ELF-1 (cell line): ENCODE results near the gene SEMA4G.

Source experiments
- DNase-seq: peaks from one replicate; pipeline ENCODE4 v3.0.0-alpha.2; 2016; ENCODE audit warnings: low read depth, low spot score

Gene SEMA4G

DNA sequence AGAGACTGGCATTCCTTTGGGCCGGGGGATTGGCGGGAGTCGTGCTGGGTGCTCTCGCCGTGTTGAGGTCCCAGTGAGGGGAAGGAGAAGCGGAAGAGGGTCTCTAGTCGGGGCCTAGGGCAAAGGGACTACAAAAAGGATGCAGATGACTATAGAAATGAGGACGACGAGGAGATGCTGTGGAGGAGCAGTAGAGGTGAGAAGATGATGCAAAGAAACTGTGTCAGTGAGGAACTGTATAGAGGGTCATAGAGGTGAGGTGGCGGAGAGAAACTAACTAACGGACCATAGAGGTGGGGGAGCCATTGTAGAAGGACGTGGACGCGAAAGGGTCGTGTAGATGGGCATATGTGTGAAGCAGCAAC is 18.4 kb downstream of the SEMA4G start:
- no peak for DNase-seq

DNA sequence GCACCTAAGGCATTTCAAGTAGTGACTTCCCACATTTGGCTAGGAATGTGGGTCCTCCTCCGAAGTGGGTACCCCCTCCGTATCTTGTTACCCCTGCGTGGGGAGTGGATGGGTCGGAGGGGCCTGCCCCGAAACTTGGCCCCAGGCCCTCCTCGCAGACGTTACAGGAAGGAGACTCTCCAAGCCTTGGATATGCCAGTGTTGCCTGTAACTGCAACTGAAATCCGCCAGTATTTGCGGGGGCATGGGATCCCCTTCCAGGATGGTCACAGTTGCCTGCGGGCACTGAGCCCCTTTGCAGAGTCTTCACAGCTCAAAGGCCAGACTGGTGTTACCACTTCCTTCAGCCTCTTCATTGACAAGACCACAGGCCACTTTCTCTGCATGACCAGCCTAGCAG is 18.9 kb downstream of the SEMA4G start:
- DNase-seq = no peak

DNA sequence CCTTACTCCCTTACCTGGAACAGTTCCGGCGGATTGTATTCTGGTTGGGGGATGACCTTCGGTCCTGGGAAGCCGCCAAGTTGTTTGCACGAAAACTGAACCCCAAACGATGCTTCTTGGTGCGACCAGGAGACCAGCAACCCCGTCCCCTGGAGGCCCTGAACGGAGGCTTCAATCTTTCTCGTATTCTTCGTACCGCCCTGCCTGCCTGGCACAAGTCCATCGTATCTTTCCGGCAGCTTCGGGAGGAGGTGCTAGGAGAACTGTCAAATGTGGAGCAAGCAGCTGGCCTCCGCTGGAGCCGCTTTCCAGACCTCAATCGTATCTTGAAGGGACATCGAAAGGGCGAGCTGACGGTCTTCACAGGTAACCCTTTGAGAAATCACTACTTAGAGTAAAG is 19.8 kb downstream of the SEMA4G start:
- DNase-seq = no peak

DNA sequence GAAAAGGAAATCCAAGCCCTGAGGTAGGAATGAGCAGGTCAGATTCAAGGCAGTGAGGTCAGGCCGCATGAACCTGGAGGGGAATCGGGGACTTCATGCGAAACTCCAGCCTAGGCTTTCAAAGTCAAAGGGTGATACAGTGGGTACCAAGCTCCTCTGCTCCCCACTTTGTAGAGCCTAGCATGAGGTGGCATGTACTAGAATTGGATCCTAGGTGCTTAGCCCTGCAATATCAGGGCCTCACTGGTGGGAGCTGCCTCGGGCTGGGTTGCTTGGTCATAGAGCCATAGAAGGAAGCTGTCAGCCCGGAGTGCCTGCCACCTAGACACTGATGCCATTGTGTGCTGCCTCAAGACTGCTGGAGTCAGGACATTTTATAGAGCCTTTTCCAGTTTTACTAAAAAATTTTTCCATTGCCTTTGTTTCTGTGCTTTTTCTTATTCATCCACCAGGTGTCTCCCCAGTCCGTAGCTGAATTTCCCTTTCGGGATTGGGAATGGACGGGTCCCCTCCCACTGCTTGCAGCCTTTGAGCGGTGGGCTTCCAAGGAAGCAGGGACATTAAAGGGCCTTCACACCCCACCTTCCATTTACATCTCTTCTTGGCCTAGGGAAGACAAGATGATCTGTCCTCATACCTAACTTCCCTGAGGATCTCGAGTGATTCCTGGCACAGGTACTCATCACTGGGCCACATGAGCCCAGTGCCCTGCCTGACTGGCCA is 24.8 kb downstream of the SEMA4G start:
- peak; percentile 28 for DNase-seq

DNA sequence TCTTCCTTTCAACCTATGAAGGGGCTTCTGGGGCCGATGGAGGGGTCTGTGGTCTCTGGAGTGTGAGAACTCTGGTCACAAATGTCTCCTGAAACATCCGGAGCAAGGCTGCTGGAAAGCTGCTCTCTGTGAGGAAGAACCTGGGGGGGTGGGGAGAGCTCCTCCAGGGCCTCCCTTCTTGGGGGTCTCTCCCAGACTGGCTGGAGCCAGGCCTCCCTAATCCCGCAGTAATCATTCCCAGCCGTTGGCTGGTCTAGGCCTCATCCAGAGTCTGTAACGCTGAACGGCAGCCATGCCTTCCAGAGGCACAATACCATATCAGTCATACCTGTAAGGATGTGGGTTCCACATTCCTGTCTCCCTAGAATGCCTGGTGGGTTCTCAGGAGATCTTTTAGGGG is 25.9 kb downstream of the SEMA4G start:
- no peak for DNase-seq

DNA sequence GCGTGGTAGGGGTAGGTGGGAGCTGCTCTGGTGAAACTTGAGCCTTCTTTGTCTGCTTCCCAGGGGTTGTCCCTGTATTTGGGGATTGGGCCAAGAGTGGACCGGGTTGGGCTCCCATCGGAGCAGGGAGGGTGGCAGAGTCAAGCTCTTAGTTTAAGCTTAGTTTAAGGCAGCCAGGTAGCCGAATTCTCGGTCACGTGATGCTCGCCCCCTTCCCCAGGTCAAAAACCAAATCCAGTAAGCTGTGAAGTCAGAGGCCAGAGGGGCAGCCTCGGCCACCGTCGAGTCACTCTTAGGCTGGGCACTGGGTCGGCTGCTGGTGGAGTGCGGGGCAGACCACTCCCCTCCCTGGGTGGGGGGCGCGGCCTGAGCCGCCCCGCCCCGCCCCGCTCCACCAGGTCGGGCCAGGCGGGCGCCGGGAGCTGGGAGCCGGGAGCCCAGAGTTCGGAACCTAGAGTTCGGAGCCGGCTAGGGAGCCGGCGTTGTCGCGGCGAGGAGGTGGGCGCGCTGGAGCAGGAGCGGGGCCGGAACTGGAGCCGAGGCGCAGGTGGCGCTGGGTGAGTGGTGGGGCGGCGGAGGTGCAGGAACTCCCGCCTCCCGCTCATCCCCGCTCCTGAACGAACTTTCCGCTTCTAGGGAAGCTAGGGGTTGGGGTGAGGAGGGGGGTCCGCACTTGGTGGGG is 27.5 kb downstream of the SEMA4G start:
- DNase-seq = peak; percentile 79

DNA sequence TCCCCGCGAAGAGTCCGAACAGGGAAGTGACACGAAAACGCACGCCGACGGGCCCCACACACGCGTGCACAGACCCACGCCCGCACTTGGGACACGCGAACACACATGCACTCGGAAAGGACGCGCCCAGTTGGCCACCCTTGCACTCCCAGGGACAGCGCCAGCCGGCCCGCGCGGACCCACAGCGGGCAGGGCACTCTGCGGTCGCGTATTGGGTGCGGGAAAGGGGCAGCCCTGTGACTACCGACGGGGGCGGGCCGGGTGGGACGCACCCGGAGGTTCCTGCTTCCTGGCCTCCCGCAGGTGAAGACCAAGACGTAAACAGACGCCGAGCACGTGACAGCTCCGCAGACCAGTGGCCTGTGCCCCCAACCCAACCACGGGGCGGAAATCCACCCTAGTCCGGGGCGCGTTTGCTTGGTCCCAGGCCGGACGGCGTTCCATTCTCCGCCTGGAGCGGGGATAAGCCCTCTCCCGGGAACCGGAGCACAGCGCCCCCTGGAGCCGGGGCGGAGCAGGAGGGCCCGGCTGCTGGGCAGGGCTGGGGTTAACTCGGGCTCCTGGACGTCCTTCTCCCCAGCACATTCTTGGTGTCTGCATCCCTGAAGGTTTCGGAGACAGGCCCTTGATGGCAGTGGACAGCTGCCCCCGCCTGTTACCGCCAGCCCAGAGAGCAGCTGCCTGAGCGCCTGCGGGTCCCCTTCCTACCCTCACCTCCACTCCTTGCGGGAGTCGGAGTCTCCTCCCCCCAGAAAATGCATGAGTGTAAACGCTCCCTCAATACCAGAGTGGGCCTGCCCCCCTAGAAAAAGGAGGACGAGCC is 28.3 kb downstream of the SEMA4G start:
- DNase-seq = peak; percentile 92

DNA sequence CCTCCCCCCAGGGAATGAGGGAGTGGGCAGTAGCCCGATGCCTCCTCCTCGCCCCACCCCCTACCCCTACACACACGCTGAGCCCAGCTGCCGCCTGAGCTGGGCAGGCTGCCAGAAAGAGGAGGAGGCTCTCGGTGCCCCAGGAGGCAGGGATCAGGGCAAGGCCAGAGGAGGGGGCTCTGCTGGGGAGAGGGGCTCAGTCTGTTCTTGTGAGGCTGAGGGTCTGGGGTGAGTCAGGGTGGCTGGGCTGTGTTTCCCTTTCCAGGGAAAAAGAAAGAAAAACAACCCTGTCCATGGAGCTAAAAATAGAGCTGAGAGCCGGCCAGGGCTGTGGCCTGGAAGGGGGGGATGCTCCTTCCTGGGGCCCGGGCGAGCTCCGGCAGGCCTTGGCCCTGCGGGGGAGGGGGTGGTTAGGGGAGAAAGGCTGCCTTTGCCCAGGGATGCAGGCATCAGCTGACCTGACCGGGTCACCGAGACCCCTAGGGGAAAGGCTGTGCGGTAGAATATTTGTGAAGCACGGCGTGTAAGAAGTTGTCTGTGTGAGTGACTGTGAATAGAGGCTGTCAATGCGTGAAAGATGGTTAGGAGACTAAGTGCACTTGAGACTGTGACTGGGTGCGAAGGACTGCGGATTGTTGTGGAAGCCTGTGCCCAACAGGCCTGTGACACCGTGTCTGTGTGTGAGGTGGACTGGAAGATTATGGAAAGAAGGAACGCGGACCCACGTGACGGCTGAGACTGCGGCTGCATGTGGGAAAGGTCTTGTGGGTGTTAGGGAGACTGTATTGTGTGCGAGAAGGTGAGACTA is 29.1 kb downstream of the SEMA4G start:
- peak; percentile 65 for DNase-seq

DNA sequence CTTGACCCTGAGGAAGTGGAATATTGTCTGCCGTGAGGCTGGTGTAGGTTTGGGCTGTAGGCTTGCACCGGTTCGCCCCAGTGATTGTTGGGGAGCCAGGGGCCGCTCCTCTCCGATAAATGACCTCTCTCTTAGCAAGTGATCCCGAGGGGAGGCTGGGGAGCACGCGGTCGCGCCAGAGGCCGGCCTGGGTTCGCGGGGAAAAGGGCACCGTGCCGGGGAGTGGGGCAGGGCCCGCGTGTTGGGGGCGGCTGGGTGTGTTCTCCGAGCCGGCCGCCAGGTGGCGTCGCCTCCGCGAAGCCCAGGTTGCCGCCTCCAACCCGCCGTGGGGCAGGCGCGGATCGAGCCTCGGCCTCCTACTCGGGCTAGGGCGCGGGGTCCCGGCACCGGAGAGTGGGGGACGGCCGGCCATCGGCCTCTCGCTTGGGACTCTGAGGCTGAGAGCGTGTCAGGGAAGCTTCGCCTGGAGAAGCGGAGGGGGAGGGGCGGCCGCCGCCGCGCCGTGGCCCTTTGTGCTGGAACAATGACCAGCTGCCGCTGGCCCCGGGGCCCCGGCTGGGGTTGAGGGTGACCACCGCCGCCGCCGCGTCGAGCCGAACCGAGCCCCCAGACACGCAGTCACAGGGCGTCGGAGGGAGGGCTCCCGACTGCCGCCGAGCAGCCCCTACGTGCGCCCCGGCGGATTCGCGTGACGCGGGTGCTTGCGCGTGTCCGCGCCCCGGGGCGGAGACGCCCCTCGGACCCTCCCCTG is 29.9 kb downstream of the SEMA4G start:
- peak; percentile 84 for DNase-seq

DNA sequence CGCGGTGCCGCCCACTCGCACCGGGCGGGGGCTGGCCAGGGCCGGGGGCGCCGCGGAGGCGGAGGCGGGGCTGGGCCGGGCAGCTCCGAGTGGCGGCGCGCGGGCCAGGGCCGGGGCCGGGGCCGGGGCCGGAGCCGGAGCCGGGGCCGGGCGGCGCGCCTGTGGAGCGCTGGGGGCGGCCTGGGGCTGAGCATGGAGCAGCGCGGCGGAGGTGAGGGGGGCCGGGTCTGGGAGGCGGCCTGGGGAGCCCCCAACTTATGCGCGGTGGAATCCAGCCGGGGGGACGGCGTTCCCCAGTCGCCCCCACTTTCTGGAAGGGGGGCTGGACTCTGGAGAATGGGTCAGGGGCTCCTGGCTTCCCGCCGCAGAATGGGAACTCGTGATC is 30.4 kb downstream of the SEMA4G start, which contains the start of gene LZTS2:
TSS of gene LZTS2 (plus strand) at position 67 of the 385 bp plus-strand sequence. CDS start 2,731 bp downstream, outside the sequence.
- DNase-seq = no peak

DNA sequence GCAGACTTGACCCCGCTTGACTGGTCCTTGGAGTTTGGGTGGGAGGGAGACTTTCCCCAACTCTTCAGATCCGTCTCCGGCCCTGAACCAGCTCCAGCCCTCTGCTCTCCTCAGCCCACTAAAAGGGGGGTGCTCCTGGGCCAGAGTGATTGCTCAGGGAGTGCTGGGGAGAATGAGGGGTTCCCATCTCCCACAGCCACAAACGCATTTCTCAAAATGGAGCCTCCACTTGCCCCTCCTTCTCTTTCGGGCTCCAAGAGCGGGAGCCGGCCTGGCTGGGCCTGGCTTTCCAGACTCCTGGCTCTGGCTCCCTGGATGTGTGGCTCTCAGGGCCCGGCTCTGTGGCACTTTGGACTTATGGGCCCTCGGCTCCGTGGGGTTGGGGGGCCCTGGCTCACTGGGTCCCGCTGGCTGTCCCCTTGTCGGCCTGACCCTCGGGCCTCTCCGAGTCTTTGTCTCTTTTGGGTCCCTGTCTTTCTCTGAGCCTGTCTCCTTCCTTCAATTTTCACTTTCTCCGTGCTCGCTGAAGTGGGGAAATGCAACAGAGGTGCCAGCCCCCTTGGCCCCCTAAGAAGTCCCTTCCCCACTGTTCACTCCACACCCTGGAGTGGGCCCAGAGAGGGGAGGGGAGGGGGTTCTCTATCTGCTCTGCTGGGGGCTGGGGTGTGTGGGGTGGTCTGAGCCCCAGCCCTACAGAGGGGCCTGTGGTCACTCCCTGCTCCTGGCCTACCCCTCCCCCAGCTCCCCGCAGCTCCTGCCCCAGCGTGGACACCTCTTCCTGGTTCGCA is 31.0 kb downstream of the SEMA4G start:
- peak; percentile 42 for DNase-seq

DNA sequence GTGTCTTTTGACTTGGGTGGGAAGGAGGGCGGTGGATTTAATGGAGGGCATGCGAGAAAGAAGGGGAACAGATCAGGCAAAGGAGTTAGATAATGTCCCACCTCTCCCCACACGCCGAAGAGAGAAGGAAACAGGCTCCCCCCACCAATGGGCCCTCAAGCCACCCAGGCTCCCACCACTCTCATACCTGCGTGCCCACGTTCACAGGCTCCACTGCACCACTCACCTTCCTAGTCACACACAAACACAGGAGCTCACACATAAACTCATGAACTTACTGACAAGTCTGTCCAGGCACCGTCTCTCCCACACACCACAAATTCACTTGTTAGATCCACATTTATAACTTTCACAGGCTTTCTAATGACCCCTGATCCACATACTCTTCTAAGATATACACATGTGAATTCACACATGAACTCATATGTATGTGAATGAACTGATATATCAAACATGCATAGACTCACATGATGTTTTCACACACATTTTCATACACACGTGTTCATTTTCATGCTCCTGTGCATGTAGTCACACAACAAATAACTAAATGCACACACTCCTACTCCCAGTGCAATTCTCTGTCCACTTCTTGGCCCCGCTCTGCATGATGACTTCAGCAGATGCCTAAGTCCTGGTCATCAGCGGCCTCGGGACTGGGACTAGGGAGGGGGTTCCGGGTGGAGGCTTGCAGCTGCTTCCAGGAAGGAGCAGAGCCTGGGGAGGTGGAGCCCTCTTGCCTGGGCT is 31.8 kb downstream of the SEMA4G start:
- peak; percentile 48 for DNase-seq

DNA sequence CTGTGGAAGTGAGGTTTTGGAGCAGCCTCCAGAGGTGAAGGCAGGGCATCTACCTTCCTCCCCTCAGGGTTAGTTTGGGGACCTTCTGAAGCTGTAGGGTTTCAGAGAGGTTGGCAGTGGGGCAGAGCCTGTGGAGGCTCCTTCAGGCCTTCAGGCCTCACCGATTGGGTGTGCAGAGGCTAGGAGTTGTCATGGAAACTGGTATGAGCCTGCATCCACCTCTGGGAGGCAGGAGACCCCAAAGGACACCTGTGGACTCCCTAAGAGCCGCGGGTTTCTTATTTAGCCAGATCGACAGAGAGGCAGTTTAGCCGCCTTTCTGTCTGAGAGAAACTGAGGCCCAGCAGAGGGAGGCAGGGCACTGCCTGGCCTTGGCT is 32.3 kb downstream of the SEMA4G start:
- no peak for DNase-seq

DNA sequence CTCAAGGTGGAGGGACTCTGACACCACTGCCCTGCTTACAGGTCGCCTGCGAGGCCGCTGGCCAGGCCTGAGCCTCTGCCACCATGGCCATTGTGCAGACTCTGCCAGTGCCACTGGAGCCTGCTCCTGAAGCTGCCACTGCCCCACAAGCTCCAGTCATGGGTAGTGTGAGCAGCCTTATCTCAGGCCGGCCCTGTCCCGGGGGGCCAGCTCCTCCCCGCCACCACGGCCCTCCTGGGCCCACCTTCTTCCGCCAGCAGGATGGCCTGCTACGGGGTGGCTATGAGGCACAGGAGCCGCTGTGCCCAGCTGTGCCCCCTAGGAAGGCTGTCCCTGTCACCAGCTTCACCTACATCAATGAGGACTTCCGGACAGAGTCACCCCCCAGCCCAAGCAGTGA is 33.2 kb downstream of the SEMA4G start:
- DNase-seq = no peak

DNA sequence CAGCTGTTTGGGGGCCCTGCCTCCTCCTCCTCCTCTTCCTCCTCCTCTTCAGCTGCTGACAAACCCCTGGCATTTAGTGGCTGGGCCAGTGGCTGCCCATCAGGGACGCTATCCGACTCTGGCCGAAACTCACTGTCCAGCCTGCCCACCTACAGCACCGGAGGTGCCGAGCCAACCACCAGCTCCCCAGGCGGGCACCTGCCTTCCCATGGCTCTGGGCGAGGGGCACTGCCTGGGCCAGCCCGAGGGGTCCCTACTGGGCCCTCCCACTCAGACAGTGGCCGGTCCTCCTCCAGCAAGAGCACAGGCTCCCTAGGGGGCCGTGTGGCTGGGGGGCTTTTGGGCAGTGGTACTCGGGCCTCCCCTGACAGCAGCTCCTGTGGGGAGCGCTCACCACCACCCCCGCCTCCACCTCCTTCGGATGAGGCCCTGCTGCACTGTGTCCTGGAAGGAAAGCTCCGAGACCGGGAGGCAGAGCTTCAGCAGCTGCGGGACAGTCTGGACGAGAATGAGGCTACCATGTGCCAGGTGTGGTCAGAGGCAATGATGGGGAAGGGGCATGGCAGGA is 34.4 kb downstream of the SEMA4G start:
- DNase-seq = no peak

DNA sequence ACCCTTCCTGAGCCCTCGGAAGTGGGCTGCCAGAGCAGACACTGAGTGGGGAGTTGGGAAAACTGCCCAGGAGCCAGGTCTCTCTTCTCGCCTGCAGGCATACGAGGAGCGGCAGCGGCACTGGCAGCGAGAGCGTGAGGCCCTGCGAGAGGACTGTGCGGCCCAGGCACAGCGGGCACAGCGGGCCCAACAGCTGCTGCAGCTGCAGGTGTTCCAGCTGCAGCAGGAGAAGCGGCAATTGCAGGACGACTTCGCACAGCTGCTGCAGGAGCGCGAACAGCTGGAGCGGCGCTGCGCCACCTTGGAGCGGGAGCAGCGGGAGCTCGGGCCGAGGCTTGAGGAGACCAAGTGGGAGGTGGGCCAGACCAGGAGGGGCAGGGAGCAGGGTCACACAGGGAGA is 36.1 kb downstream of the SEMA4G start:
- no peak for DNase-seq

DNA sequence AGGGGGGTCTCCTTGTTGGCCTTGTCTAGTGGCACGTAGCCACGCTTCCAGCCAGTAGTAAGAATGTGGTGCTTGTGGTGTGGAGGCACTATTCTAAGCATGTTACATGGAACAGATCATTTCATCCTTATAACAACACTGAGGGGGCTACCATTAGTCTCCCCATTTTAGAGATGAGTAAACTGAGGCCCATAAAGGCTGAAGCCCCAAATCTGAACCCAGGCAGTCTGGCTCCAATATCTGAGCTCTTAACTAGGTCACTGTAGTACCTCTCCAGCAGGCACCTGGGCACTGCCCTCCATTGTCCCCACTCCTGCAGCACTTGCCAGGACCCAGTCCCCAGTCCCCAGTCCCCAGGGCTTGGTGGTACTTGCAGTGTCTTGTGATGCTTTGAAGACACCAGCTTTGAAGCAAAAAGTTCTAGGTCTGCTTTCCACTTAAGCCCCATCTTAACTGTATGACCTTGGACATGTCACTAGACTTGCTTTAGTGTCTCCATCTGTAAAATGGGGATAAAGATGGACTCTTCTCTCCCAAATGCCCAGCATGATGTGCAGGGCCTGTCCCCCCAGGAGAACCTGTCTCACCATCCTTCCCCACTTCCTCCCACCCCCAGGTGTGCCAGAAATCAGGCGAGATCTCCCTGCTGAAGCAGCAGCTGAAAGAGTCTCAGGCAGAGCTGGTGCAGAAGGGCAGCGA is 36.7 kb downstream of the SEMA4G start:
- DNase-seq = no peak

DNA sequence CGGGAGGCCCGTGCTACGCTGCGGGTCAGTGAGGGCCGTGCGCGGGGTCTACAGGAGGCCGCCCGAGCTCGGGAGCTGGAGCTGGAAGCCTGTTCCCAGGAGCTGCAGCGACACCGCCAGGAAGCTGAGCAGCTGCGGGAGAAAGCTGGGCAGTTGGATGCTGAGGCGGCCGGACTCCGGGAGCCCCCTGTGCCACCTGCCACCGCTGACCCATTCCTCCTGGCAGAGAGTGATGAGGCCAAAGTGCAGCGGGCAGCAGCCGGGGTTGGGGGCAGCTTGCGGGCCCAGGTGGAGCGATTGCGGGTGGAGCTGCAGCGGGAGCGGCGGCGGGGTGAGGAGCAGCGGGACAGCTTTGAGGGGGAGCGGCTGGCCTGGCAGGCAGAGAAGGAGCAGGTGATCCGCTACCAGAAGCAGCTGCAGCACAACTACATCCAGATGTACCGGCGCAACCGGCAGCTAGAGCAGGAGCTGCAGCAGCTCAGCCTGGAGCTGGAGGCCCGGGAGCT is 37.3 kb downstream of the SEMA4G start:
- DNase-seq = no peak
